ENCODE data around the gene EEF1AKMT4.
"Not testable (repeated sequence)": the region's sequence is repeated elsewhere in the genome, so short reads cannot be mapped to it uniquely, and the experiment has no call there.

The EEF1AKMT4 gene

GRCh38 chr3:184260724-184261269 lies 11.3 kb downstream of the EEF1AKMT4 start:
- peak overlapping the region; percentile 80 for H3K4me3 Mint-ChIP-seq
- DNase-seq (ENCODE audit: low spot score), result no peak
- H3K27me3 Mint-ChIP-seq (ENCODE audit: low read depth), result peaks cover 45% of the 10 kb centered on the region
- H3K36me3 Mint-ChIP-seq (ENCODE audit: low read depth), result peaks cover 11% of the 10 kb centered on the region
- peaks cover 14% of the 10 kb centered on the region for H3K4me1 Mint-ChIP-seq (ENCODE audit: low read depth)
- H3K27ac Mint-ChIP-seq, result peak overlapping the region; percentile 57
- no peaks in the 10 kb centered on the region for H3K9me3 Mint-ChIP-seq

GRCh38 chr3:184261270-184261853 lies 11.9 kb downstream of the EEF1AKMT4 start, which contains the start of gene CAMK2N2:
CAMK2N2 (minus strand) TSS chr3:184261553; CDS start chr3:184261285, 268 bp downstream.
- Mint-ChIP-seq H3K9me3 (no peaks in the 10 kb centered on the region), H3K27me3 (ENCODE audit: low read depth) (peaks cover 45% of the 10 kb centered on the region), H3K4me3 (peak within 1 kb of the TSS; percentile 87), H3K36me3 (ENCODE audit: low read depth) (peaks cover 11% of the 10 kb centered on the region), H3K27ac (peak within 1 kb of the TSS; percentile 57), H3K4me1 (ENCODE audit: low read depth) (peaks cover 14% of the 10 kb centered on the region)
- peak; percentile 58 for DNase-seq (ENCODE audit: low spot score)

- Mint-ChIP-seq H3K36me3 (ENCODE audit: low read depth) (peaks cover 11% of the 10 kb centered on the region), H3K4me3 (peak overlapping the region; percentile 87)
- no peak for DNase-seq (ENCODE audit: low spot score)
Measured at GRCh38 chr3:184261854-184262763, 12.6 kb downstream of the EEF1AKMT4 start.

GRCh38 chr3:184262764-184263179 lies 13.3 kb downstream of the EEF1AKMT4 start:
- H3K36me3 Mint-ChIP-seq (ENCODE audit: low read depth), result peaks cover 11% of the 10 kb centered on the region
- no peak for DNase-seq (ENCODE audit: low spot score)
- H3K27me3 Mint-ChIP-seq (ENCODE audit: low read depth), result peaks cover 50% of the 10 kb centered on the region
- peak overlapping the region; percentile 66 for H3K4me3 Mint-ChIP-seq
- peaks cover 14% of the 10 kb centered on the region for H3K4me1 Mint-ChIP-seq (ENCODE audit: low read depth)
- H3K27ac Mint-ChIP-seq, result no peak overlapping the region
- no peaks in the 10 kb centered on the region for H3K9me3 Mint-ChIP-seq

More at GRCh38 chr3:184261854-184262763, 12.6 kb downstream of the EEF1AKMT4 start:
- Mint-ChIP-seq H3K9me3 (no peaks in the 10 kb centered on the region), H3K27me3 (ENCODE audit: low read depth) (peaks cover 46% of the 10 kb centered on the region), H3K27ac (peak overlapping the region; percentile 17), H3K4me1 (ENCODE audit: low read depth) (peaks cover 14% of the 10 kb centered on the region)

GRCh38 chr3:184267249-184267648 lies 17.8 kb downstream of the EEF1AKMT4 start:
- H3K27ac Mint-ChIP-seq; H3K4me1 Mint-ChIP-seq (ENCODE audit: low read depth); H3K36me3 Mint-ChIP-seq (ENCODE audit: low read depth); H3K4me3 Mint-ChIP-seq; H3K9me3 Mint-ChIP-seq; DNase-seq (ENCODE audit: low spot score): not testable (repeated sequence)
- peaks cover 35% of the 10 kb centered on the region for H3K27me3 Mint-ChIP-seq (ENCODE audit: low read depth)

GRCh38 chr3:184272269-184272668 lies 22.8 kb downstream of the EEF1AKMT4 start:
- Mint-ChIP-seq H3K36me3 (ENCODE audit: low read depth) (no peaks in the 10 kb centered on the region), H3K4me1 (ENCODE audit: low read depth) (no peaks in the 10 kb centered on the region), H3K27me3 (ENCODE audit: low read depth) (peaks cover 44% of the 10 kb centered on the region), H3K4me3 (no peak overlapping the region), H3K9me3 (no peaks in the 10 kb centered on the region), H3K27ac (no peak overlapping the region)
- no peak for DNase-seq (ENCODE audit: low spot score)

GRCh38 chr3:184275381-184275701 lies 25.9 kb downstream of the EEF1AKMT4 start:
- no peak overlapping the region for H3K4me3 Mint-ChIP-seq
- DNase-seq (ENCODE audit: low spot score), result no peak
- no peak overlapping the region for H3K27ac Mint-ChIP-seq
- H3K36me3 Mint-ChIP-seq (ENCODE audit: low read depth), result no peaks in the 10 kb centered on the region
- H3K27me3 Mint-ChIP-seq (ENCODE audit: low read depth), result peaks cover 51% of the 10 kb centered on the region
- H3K9me3 Mint-ChIP-seq, result no peaks in the 10 kb centered on the region
- no peaks in the 10 kb centered on the region for H3K4me1 Mint-ChIP-seq (ENCODE audit: low read depth)

- H3K4me3 Mint-ChIP-seq, result no peak within 1 kb of the TSS
- H3K27me3 Mint-ChIP-seq (ENCODE audit: low read depth), result peaks cover 52% of the 10 kb centered on the region
- no peaks in the 10 kb centered on the region for H3K4me1 Mint-ChIP-seq (ENCODE audit: low read depth)
- H3K27ac Mint-ChIP-seq, result no peak within 1 kb of the TSS
- no peak for DNase-seq (ENCODE audit: low spot score)
- H3K36me3 Mint-ChIP-seq (ENCODE audit: low read depth), result no peaks in the 10 kb centered on the region
- H3K9me3 Mint-ChIP-seq, result no peaks in the 10 kb centered on the region
Measured at GRCh38 chr3:184275961-184276910, 26.8 kb downstream of the EEF1AKMT4 start, which contains the start of gene ECE2. ECE2 (plus strand) TSS chr3:184276022; CDS start chr3:184276154, 132 bp downstream.

GRCh38 chr3:184277366-184277765 lies 27.9 kb downstream of the EEF1AKMT4 start:
- Mint-ChIP-seq H3K36me3 (ENCODE audit: low read depth) (no peaks in the 10 kb centered on the region), H3K9me3 (no peaks in the 10 kb centered on the region), H3K4me3 (no peak overlapping the region), H3K4me1 (ENCODE audit: low read depth) (no peaks in the 10 kb centered on the region), H3K27me3 (ENCODE audit: low read depth) (peaks cover 45% of the 10 kb centered on the region), H3K27ac (no peak overlapping the region)
- no peak for DNase-seq (ENCODE audit: low spot score)

GRCh38 chr3:184282941-184283340 lies 33.5 kb downstream of the EEF1AKMT4 start:
- no peaks in the 10 kb centered on the region for H3K9me3 Mint-ChIP-seq
- H3K4me1 Mint-ChIP-seq (ENCODE audit: low read depth), result no peaks in the 10 kb centered on the region
- no peak overlapping the region for H3K27ac Mint-ChIP-seq
- no peaks in the 10 kb centered on the region for H3K36me3 Mint-ChIP-seq (ENCODE audit: low read depth)
- H3K4me3 Mint-ChIP-seq, result no peak overlapping the region
- no peak for DNase-seq (ENCODE audit: low spot score)
- H3K27me3 Mint-ChIP-seq (ENCODE audit: low read depth), result peaks cover 11% of the 10 kb centered on the region

- no peaks in the 10 kb centered on the region for H3K4me1 Mint-ChIP-seq (ENCODE audit: low read depth)
- DNase-seq (ENCODE audit: low spot score), result no peak
- H3K4me3 Mint-ChIP-seq, result no peak overlapping the region
- peaks cover 10% of the 10 kb centered on the region for H3K27me3 Mint-ChIP-seq (ENCODE audit: low read depth)
- H3K27ac Mint-ChIP-seq, result no peak overlapping the region
- no peaks in the 10 kb centered on the region for H3K36me3 Mint-ChIP-seq (ENCODE audit: low read depth)
- H3K9me3 Mint-ChIP-seq, result no peaks in the 10 kb centered on the region
Measured at GRCh38 chr3:184283681-184284080, 34.2 kb downstream of the EEF1AKMT4 start.

- no peak overlapping the region for H3K27ac Mint-ChIP-seq
- H3K36me3 Mint-ChIP-seq (ENCODE audit: low read depth), result no peaks in the 10 kb centered on the region
- H3K27me3 Mint-ChIP-seq (ENCODE audit: low read depth), result peaks cover 5% of the 10 kb centered on the region
- peaks cover 4% of the 10 kb centered on the region for H3K4me1 Mint-ChIP-seq (ENCODE audit: low read depth)
- peak; percentile 8 for DNase-seq (ENCODE audit: low spot score)
- H3K9me3 Mint-ChIP-seq, result no peaks in the 10 kb centered on the region
- H3K4me3 Mint-ChIP-seq, result no peak overlapping the region
Measured at GRCh38 chr3:184284696-184285095, 35.2 kb downstream of the EEF1AKMT4 start.

GRCh38 chr3:184289426-184289938 lies 40.0 kb downstream of the EEF1AKMT4 start:
- peak overlapping the region; percentile 36 for H3K27ac Mint-ChIP-seq
- H3K27me3 Mint-ChIP-seq (ENCODE audit: low read depth), result peaks cover 2% of the 10 kb centered on the region
- peak; percentile 44 for DNase-seq (ENCODE audit: low spot score)

More at GRCh38 chr3:184289426-184289938, 40.0 kb downstream of the EEF1AKMT4 start:
- H3K36me3 Mint-ChIP-seq (ENCODE audit: low read depth), result no peaks in the 10 kb centered on the region
- H3K4me3 Mint-ChIP-seq, result no peak overlapping the region
- peaks cover 4% of the 10 kb centered on the region for H3K4me1 Mint-ChIP-seq (ENCODE audit: low read depth)
- no peaks in the 10 kb centered on the region for H3K9me3 Mint-ChIP-seq

All from T-helper 2 cell treated with Interferon-gamma antibody and Interleukin-4, amounts not matched to agents 5 μg/mL and 100 μg/mL, for 36 hours (primary cell).